Measurements from ENCODE around the gene CARD11.
"Not testable (repeated sequence)": the region's sequence is repeated elsewhere in the genome, so short reads cannot be mapped to it uniquely, and the experiment has no call there.

The CARD11 gene

GRCh38 chr7:3028071-3028757, 15.5 kb downstream of the CARD11 start:
- no peak overlapping the region for H3K4me2 ChIP-seq
- H3K9me3 ChIP-seq: peaks cover 37% of the 10 kb centered on the region
- H3K9ac ChIP-seq: no peak overlapping the region
- H3K4me3 ChIP-seq: no peak overlapping the region
- no peak for TF ChIP-seq Cebpa-rat (IDR thresholded peaks at IDR 0.05)
- 0 out of 2 replicates have a peak, but pooled peaks cover under 1% of the 10 kb centered on the region for H4K20me1 ChIP-seq
- H3K27me3 ChIP-seq: no peaks in the 10 kb centered on the region
- no peak overlapping the region for H3K27ac ChIP-seq
- H3K36me3 ChIP-seq: peaks cover 44% of the 10 kb centered on the region
- 0 out of 2 replicates have a peak, but pooled peaks cover 2% of the 10 kb centered on the region for H3K4me1 ChIP-seq

GRCh38 chr7:3027005-3027845, 16.4 kb downstream of the CARD11 start:
- H3K36me3 ChIP-seq: peaks cover 42% of the 10 kb centered on the region
- peaks cover 43% of the 10 kb centered on the region for H3K9me3 ChIP-seq
- no peaks in the 10 kb centered on the region for H3K27me3 ChIP-seq
- no peak for TF ChIP-seq Cebpa-rat (IDR thresholded peaks at IDR 0.05)
- no peak overlapping the region for H3K27ac ChIP-seq
- no peak overlapping the region for H3K4me3 ChIP-seq
- H4K20me1 ChIP-seq: no peaks in the 10 kb centered on the region
- no peak overlapping the region for H3K9ac ChIP-seq
- no peak overlapping the region for H3K4me2 ChIP-seq
- no peaks in the 10 kb centered on the region for H3K4me1 ChIP-seq

DNA sequence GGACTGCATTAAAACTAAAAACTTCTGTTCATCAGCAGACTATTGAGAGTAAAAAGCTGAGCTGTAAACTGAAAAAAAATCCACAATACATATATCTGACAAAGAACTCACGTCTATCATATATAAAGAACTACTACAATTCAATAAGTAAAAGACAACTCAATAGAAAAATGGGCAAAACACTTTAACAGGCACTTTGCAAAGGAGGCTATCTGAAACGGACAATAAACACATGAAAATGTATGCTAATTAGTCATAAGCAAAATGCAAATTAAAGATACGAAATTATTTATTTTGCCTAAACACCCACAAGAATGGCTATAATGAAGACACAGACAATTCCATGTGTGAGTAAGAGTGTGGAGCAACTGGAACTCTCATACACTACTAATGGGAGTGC, 18.1 kb downstream of the CARD11 start:
- no peak overlapping the region for H3K4me2 ChIP-seq
- H3K4me1 ChIP-seq: no peaks in the 10 kb centered on the region
- peaks cover 33% of the 10 kb centered on the region for H3K36me3 ChIP-seq
- H4K20me1 ChIP-seq: no peaks in the 10 kb centered on the region
- H3K4me3 ChIP-seq: no peak overlapping the region
- no peaks in the 10 kb centered on the region for H3K27me3 ChIP-seq
- H3K9ac ChIP-seq: no peak overlapping the region
- TF ChIP-seq Cebpa-rat (IDR thresholded peaks at IDR 0.05): no peak
- no peak overlapping the region for H3K27ac ChIP-seq
- H3K9me3 ChIP-seq: peaks cover 55% of the 10 kb centered on the region

- Histone ChIP-seq H3K27ac (no peak overlapping the region), H3K36me3 (peaks cover 53% of the 10 kb centered on the region), H3K9ac (no peak overlapping the region), H3K4me2 (no peak overlapping the region), H3K4me1 (no peaks in the 10 kb centered on the region), H3K4me3 (no peak overlapping the region), H4K20me1 (no peaks in the 10 kb centered on the region), H3K27me3 (no peaks in the 10 kb centered on the region), H3K9me3 (peaks cover 67% of the 10 kb centered on the region)
- no peak for TF ChIP-seq Cebpa-rat (IDR thresholded peaks at IDR 0.05)
Measured at GRCh38 chr7:3021825-3022224, 21.8 kb downstream of the CARD11 start.

DNA sequence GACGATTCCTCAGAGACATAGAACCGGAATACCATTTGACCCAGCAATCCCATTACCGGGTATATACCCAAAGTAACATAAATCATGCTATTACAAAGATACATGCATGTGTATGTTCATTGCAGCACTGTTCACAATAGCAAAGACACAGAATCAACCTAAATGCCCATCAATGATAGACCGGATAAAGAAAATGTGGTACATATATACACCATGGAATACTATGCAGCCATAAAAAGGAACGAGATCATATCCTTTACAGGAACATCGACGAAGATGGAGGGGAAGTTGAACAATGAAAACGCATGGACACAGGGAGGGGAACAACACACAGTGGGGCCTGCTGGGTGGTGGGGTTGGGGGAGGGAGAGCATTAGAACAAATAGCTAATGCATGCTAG, 22.4 kb downstream of the CARD11 start:
- not testable (repeated sequence) for H3K4me2 ChIP-seq, H3K9ac ChIP-seq, H4K20me1 ChIP-seq, H3K27me3 ChIP-seq, H3K4me1 ChIP-seq, H3K4me3 ChIP-seq, H3K27ac ChIP-seq
- Histone ChIP-seq H3K36me3 (peaks cover 48% of the 10 kb centered on the region), H3K9me3 (peaks cover 61% of the 10 kb centered on the region)

GRCh38 chr7:3020416-3020815, 23.3 kb downstream of the CARD11 start:
- TF ChIP-seq Cebpa-rat (IDR thresholded peaks at IDR 0.05): no peak
- Histone ChIP-seq H3K4me1 (no peaks in the 10 kb centered on the region; the same call in 1 of the 2 replicates), H4K20me1 (no peaks in the 10 kb centered on the region), H3K9ac (no peak overlapping the region), H3K4me2 (no peak overlapping the region), H3K27ac (no peak overlapping the region), H3K27me3 (no peaks in the 10 kb centered on the region), H3K36me3 (peaks cover 48% of the 10 kb centered on the region), H3K9me3 (peaks cover 53% of the 10 kb centered on the region), H3K4me3 (no peak overlapping the region)

- TF ChIP-seq Cebpa-rat (IDR thresholded peaks at IDR 0.05): no peak
Measured at GRCh38 chr7:3019801-3020200, 23.9 kb downstream of the CARD11 start.

DNA sequence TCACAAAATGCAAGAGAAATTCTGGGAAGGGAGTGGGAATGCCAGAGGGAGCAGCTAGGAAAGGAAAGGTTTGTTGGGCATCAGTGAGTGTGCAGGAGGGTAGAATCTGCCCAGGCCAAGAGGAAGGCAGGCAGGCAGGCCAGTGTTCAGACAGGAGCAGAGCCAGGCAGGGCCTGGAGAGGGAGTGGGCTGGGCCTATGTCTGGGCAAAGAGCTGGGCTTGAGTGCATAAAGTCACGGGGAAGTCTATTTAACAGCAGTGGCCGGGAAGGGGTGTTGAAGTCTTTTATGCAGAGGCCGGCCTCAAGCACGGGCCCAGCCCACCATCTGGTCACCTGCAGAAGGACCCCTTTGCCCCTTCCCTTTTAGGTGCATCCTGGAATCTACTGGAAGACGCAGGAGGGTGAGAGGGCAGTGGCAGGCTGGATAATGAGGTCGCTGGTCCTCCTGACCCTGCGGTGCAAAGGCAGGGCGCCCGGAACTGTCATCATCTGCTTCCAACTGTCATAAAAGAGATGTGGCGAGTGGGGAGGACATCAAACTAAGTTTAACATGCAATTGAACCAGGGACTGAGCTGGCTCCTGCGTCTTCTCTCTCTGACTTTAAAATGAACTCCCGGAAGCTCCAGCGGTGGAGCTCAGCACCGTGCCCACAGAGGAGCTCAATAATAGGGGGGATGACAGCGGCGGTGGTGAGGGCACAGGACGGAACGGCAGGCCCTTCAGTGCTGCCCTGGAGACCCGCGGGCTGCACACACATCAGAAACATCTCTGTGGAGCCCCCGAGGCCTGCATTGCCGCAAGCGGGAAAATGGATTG, 29.5 kb downstream of the CARD11 start:
- no peak overlapping the region for H3K9ac ChIP-seq
- no peaks in the 10 kb centered on the region for H4K20me1 ChIP-seq
- no peak overlapping the region for H3K27ac ChIP-seq
- H3K4me2 ChIP-seq: no peak overlapping the region
- peaks cover 8% of the 10 kb centered on the region for H3K4me1 ChIP-seq
- no peak for TF ChIP-seq Cebpa-rat (IDR thresholded peaks at IDR 0.05)
- no peak overlapping the region for H3K4me3 ChIP-seq
- H3K36me3 ChIP-seq: peaks cover 46% of the 10 kb centered on the region
- peaks cover 13% of the 10 kb centered on the region for H3K9me3 ChIP-seq
- no peaks in the 10 kb centered on the region for H3K27me3 ChIP-seq

More at GRCh38 chr7:3019801-3020200, 23.9 kb downstream of the CARD11 start:
- Histone ChIP-seq H3K36me3 (peaks cover 46% of the 10 kb centered on the region), H3K4me3 (no peak overlapping the region), H4K20me1 (no peaks in the 10 kb centered on the region), H3K27ac (no peak overlapping the region), H3K4me1 (no peaks in the 10 kb centered on the region; the same call in 1 of the 2 replicates), H3K9ac (no peak overlapping the region), H3K9me3 (peaks cover 46% of the 10 kb centered on the region), H3K4me2 (no peak overlapping the region), H3K27me3 (no peaks in the 10 kb centered on the region)

GRCh38 chr7:3011211-3011852, 32.3 kb downstream of the CARD11 start:
- no peak for TF ChIP-seq Cebpa-rat (IDR thresholded peaks at IDR 0.05)
- peaks cover 16% of the 10 kb centered on the region for H3K9me3 ChIP-seq
- no peak overlapping the region for H3K27ac ChIP-seq
- H3K27me3 ChIP-seq: no peaks in the 10 kb centered on the region
- no peak overlapping the region for H3K4me2 ChIP-seq
- H3K4me1 ChIP-seq: peaks cover 8% of the 10 kb centered on the region
- no peak overlapping the region for H3K4me3 ChIP-seq
- H3K36me3 ChIP-seq: peaks cover 40% of the 10 kb centered on the region
- H4K20me1 ChIP-seq: no peaks in the 10 kb centered on the region
- H3K9ac ChIP-seq: no peak overlapping the region
